Activated T-helper 2 cell treated with anti-CD3 and anti-CD28 coated beads, Interferon-gamma antibody, Interleukin-2, Interleukin-4, amounts not matched to agents 10 μg/mL and 5 μg/mL and 100 μg/mL, durations not matched to agents 14 hours and 24 hours and 36 hours (primary cell): ENCODE results near the gene AP3M1. TPM values are rescaled to one million over a fixed set of nuclear protein-coding genes. Genes with fewer than 3 reads are reported as not detected.
A peak's percentile ranks its signal among the peaks of the same experiment; 100 is the strongest.

Experiments used
- DNase-seq: peaks from one replicate; pipeline ENCODE4 v3.0.0; 2021; ENCODE audit warnings: low spot score
- H3K27ac Mint-ChIP-seq: one replicate; pipeline ENCODE4 v1.8.0; 2021; ENCODE audit warnings: mixed read lengths
- H3K27me3 Mint-ChIP-seq: one replicate; pipeline ENCODE4 v1.8.0; 2021; ENCODE audit warnings: low read depth, mixed read lengths
- H3K36me3 Mint-ChIP-seq: one replicate; pipeline ENCODE4 v1.8.0; 2021; ENCODE audit warnings: low read depth, mixed read lengths
- H3K4me1 Mint-ChIP-seq: one replicate; pipeline ENCODE4 v1.8.0; 2021; ENCODE audit warnings: low read depth, mixed read lengths
- H3K4me3 Mint-ChIP-seq: one replicate; pipeline ENCODE4 v1.8.0; 2021; ENCODE audit warnings: low read depth, mild to moderate bottlenecking, moderate library complexity, mixed read lengths
- H3K9me3 Mint-ChIP-seq: one replicate; pipeline ENCODE4 v1.8.0; 2021; ENCODE audit warnings: mixed read lengths
- intact Hi-C: fragments of 100-400 bp; cut with micrococcal nuclease; formaldehyde crosslinking; loops from one replicate; pipeline ENCODE4 v1.15.1; 2023
- total RNA-seq: library from RNA; stranded (reverse); gene quantifications from 2 replicates; pipeline ENCODE4 v1.2.3, GENCODE V29; 2022

Gene AP3M1
- total RNA-seq, 1 donor from 2014 or later: 46.9 TPM

- Mint-ChIP-seq H3K27me3 (no peaks in the 10 kb centered on the region), H3K27ac (peak overlapping the region; percentile 97), H3K36me3 (peaks cover 13% of the 10 kb centered on the region), H3K4me1 (peaks cover 43% of the 10 kb centered on the region), H3K9me3 (no peaks in the 10 kb centered on the region), H3K4me3 (peak overlapping the region; percentile 92)
- intact Hi-C loops: loop anchor here (1.0 to 5.0 kb wide), 4 partner anchors 14 to 936 kb away; partner anchors contain the start of genes ADK, KAT6B and SAMD8
- peak; percentile 96 for DNase-seq
These were observed 25.9 kb upstream of the AP3M1 start for GRCh38 chr10:74176380-74177139.

DNA sequence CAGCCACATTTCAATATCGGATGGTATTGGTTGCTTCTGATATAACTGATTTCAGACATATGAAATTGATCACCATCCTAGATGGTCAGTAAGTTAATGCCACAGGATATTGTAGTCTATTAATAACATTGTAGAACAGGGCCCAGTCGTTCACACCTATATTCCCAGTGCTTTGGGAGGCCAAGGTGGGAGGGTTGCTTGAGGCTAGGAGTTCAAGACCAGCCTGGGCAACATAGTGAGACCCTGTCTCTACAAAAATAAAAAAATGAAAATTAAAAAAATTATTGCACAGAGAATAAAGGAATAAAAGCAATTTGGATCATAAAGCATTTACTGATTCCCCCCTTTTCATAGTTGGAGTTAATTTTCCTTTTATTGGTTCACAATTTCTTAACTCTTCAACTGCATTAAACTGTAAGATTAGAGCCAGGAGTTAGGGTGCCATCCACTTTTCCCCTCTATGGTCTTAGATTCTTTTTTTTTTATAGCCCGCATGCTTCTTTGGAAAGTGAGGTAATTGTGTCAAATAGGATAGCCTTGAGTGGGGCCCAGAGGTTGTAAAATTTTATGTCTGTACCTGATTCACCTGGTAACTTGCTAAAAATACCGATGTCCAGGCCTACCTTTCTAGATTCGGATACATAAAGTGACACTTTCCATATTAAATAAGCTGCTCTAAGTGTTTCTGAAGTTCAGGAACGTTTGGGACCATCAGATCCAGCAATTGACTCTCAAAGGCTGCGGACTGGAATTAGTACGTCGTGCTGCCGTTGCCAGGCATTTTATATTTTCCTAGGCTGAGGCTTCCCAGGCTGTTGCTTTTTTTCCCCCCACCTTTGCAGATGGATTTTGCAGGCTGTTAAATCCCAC, 25.1 kb upstream of the AP3M1 start:
- Mint-ChIP-seq H3K4me1 (peaks cover 37% of the 10 kb centered on the region), H3K4me3 (peak overlapping the region; percentile 92), H3K9me3 (no peaks in the 10 kb centered on the region), H3K36me3 (peaks cover 13% of the 10 kb centered on the region), H3K27ac (peak overlapping the region; percentile 97), H3K27me3 (no peaks in the 10 kb centered on the region)
- intact Hi-C loops: loop anchor here (1.0 to 5.0 kb wide), 4 partner anchors 15 to 937 kb away; partner anchors contain the start of genes ADK, KAT6B and SAMD8
- DNase-seq: no peak

DNA sequence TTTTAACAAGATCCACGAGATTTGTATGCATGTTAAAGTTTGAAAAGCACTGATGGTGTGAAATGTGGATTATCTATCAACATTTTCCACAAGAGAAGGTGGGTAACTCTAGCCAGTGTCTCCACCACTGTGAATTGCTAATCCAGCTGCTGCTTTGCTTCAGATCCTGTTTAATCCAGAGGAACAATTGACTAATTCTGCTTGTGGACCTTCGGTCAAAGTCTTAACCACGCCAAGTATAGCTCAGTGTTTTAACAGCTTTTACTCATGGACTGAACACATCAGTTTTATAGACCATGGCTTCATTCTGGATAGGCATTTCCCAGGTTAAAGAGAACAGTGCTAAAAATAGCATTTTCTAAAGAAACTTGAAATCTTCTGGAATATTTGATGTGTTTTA, 23.9 kb upstream of the AP3M1 start:
- no peak overlapping the region for H3K4me3 Mint-ChIP-seq
- peaks cover 10% of the 10 kb centered on the region for H3K36me3 Mint-ChIP-seq
- no peaks in the 10 kb centered on the region for H3K9me3 Mint-ChIP-seq
- H3K27ac Mint-ChIP-seq: no peak overlapping the region
- H3K4me1 Mint-ChIP-seq: peaks cover 32% of the 10 kb centered on the region
- DNase-seq: no peak
- H3K27me3 Mint-ChIP-seq: no peaks in the 10 kb centered on the region
- intact Hi-C loops: no loop called here

DNA sequence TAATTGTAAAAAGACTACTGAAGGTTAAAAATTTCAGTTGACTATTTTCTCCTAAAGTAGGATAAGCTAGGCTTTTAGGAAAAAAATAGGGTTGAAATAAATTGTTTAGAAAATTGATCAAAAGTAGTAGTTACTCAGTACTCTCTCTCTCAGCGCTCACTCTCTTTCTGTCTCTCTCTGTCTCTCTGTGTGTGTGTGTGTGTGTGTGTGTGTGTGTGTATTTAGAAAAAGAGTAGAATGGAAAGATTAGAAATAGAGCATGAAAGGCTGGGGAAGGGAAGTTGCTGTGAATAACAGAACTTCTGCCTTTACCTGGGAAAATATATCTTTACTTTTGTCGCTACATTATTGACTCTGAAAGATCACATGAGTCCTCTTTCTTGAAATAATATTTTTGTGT, 21.0 kb upstream of the AP3M1 start:
- no peak for DNase-seq
- Mint-ChIP-seq H3K4me3 (no peak overlapping the region), H3K4me1 (peaks cover 19% of the 10 kb centered on the region), H3K36me3 (no peaks in the 10 kb centered on the region), H3K9me3 (no peaks in the 10 kb centered on the region), H3K27me3 (no peaks in the 10 kb centered on the region), H3K27ac (no peak overlapping the region)
- intact Hi-C loops: no loop called here

- no peaks in the 10 kb centered on the region for H3K27me3 Mint-ChIP-seq
- H3K27ac Mint-ChIP-seq: no peak overlapping the region
- intact Hi-C loops: no loop called here
- no peak for DNase-seq
- H3K4me3 Mint-ChIP-seq: no peak overlapping the region
- peaks cover 24% of the 10 kb centered on the region for H3K4me1 Mint-ChIP-seq
- no peaks in the 10 kb centered on the region for H3K9me3 Mint-ChIP-seq
- H3K36me3 Mint-ChIP-seq: peaks cover 5% of the 10 kb centered on the region
These were observed 16.8 kb upstream of the AP3M1 start for GRCh38 chr10:74167443-74167842.

DNA sequence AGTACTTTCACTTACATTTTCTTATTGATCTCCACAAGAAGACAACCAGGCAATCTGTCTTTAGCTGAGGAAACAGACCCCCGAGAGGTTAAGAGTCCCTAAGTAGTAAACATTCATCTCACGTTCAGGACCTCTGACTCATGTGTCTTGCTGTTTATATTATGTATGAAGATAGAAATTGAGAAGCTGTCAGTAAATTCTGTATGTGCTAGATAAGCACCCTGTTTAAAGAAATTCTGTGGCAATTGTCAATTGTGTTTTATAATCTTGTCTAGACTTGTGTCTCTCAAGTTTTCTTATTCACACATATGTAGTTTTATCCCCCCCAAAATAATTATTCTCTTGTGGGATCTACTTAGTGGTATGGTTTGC, 14.9 kb upstream of the AP3M1 start:
- H3K27ac Mint-ChIP-seq: no peak overlapping the region
- peaks cover 9% of the 10 kb centered on the region for H3K36me3 Mint-ChIP-seq
- no peak overlapping the region for H3K4me3 Mint-ChIP-seq
- H3K27me3 Mint-ChIP-seq: no peaks in the 10 kb centered on the region
- H3K9me3 Mint-ChIP-seq: no peaks in the 10 kb centered on the region
- peaks cover 21% of the 10 kb centered on the region for H3K4me1 Mint-ChIP-seq
- intact Hi-C loops: no loop called here
- DNase-seq: no peak

DNA sequence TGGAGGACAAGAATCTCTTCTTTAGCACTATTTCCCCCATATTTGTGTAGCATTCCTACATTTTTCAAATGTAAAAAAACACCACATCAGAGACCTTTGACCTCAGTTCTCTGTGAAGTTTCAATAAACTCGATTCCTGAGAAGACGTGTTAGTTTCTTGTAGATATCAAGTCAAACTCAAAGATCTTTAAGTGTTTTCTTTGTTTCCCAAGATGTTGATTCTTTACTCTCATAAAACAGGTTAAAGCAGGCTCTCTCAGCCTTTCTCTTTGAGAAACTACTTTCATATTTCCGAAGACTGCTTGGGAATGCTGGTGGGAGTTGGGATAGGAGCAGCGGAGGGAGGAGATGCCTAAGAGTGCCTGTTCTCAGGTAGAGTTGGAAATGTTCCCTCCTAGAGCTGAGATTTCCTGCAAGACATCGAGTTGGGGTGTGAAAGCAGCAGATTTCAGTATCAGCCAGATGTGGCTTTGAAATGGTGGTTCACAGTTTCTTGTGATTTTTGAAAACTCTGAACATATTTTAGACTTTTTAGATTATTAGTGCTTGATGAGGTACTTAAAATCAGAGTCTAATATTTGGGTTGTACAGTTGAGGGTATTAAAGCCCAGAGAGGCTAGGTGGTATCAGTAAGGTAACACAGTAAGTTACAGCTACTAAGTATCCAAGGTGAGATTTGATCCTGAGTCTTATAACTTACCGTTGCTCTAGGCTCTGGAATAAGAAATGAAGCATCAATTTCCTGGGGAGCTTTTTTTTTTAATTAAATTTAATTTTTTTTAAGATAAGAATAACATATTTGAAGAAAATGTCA, 14.3 kb upstream of the AP3M1 start:
- Mint-ChIP-seq H3K4me1 (peaks cover 21% of the 10 kb centered on the region), H3K4me3 (no peak overlapping the region), H3K27me3 (no peaks in the 10 kb centered on the region), H3K27ac (no peak overlapping the region), H3K9me3 (no peaks in the 10 kb centered on the region), H3K36me3 (peaks cover 10% of the 10 kb centered on the region)
- DNase-seq: no peak
- intact Hi-C loops: no loop called here

DNA sequence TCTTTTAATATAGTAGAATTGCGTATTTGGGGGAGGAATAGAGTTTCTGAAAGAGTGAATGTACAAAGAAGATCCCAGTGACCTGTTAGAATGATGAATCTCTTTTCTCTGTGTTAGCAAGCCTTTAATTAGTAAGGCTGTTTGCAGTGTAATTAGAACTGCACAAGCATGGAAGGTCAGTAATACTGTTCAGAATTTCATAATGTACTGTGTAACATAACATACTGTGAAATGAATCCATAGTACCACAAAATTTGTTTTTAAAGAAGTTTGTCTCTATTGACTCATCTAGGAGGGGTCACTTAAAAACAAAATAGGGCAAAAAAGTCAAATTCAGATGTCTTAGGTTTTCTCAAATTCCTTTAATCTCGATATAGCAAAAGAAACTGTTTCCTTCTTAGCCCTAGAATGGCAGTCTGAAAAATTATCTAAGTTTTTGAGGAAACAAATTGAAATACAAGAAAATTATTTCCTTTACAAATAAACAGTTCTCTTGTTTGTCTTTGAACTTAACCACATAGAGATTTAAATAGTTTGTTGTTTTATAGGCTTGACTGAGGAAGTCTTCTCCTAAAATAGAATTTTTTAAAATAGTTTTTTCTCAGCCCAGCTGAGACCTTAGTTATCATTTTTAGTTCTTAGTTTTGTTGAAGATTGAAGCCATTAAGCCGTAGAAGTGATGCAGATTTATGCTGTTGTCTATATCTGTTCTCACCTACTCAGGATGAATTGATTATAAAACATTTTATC, 12.9 kb upstream of the AP3M1 start:
- no peak for DNase-seq
- Mint-ChIP-seq H3K27ac (no peak overlapping the region), H3K36me3 (peaks cover 13% of the 10 kb centered on the region), H3K4me3 (no peak overlapping the region), H3K27me3 (no peaks in the 10 kb centered on the region), H3K9me3 (no peaks in the 10 kb centered on the region), H3K4me1 (peaks cover 14% of the 10 kb centered on the region)
- intact Hi-C loops: no loop called here

GRCh38 chr10:74160013-74160412, 9.4 kb upstream of the AP3M1 start:
- no peak overlapping the region for H3K27ac Mint-ChIP-seq
- peaks cover 17% of the 10 kb centered on the region for H3K36me3 Mint-ChIP-seq
- no peak overlapping the region for H3K4me3 Mint-ChIP-seq
- no peaks in the 10 kb centered on the region for H3K9me3 Mint-ChIP-seq
- peaks cover 16% of the 10 kb centered on the region for H3K4me1 Mint-ChIP-seq
- no peak for DNase-seq
- intact Hi-C loops: no loop called here
- H3K27me3 Mint-ChIP-seq: no peaks in the 10 kb centered on the region

GRCh38 chr10:74156919-74157289, 6.3 kb upstream of the AP3M1 start:
- intact Hi-C loops: loop anchor here (10.0 kb wide), 1 partner anchor 1078 kb away; the partner anchor contains the start of gene COMTD1
- H3K4me1 Mint-ChIP-seq: peaks cover 23% of the 10 kb centered on the region
- H3K36me3 Mint-ChIP-seq: peaks cover 8% of the 10 kb centered on the region
- DNase-seq: no peak
- H3K27me3 Mint-ChIP-seq: no peaks in the 10 kb centered on the region
- no peak overlapping the region for H3K27ac Mint-ChIP-seq
- no peaks in the 10 kb centered on the region for H3K9me3 Mint-ChIP-seq
- no peak overlapping the region for H3K4me3 Mint-ChIP-seq

- peaks cover 5% of the 10 kb centered on the region for H3K36me3 Mint-ChIP-seq
- intact Hi-C loops: loop anchor here (5.0 to 10.0 kb wide), 3 partner anchors 39 to 1081 kb away; partner anchors contain the start of gene COMTD1
- H3K9me3 Mint-ChIP-seq: no peaks in the 10 kb centered on the region
- no peaks in the 10 kb centered on the region for H3K27me3 Mint-ChIP-seq
- no peak overlapping the region for H3K27ac Mint-ChIP-seq
- H3K4me1 Mint-ChIP-seq: peaks cover 23% of the 10 kb centered on the region
- H3K4me3 Mint-ChIP-seq: no peak overlapping the region
- DNase-seq: no peak
These were observed 3.0 kb upstream of the AP3M1 start for GRCh38 chr10:74153676-74154075.

DNA sequence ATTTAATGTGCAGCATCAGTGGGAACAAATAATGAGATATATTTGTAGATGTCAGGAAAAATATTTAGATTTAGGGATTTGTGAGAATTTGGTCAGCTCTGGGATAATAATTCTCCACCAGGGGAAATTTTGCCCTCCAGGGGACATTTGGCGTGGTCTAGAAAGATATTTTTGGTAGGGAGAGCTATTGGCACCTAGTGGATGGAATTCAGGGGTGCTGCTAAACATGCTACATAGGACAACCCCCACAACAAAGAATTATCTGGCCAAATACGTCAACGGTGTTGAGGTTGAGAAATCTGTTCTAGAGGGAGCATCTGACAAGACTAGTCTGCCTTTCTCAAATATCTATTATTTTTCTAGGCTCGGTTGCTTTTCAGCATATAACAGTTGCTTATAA, 2.5 kb upstream of the AP3M1 start:
- no peaks in the 10 kb centered on the region for H3K27me3 Mint-ChIP-seq
- no peak overlapping the region for H3K4me3 Mint-ChIP-seq
- no peaks in the 10 kb centered on the region for H3K9me3 Mint-ChIP-seq
- H3K27ac Mint-ChIP-seq: no peak overlapping the region
- H3K4me1 Mint-ChIP-seq: peaks cover 25% of the 10 kb centered on the region
- no peak for DNase-seq
- intact Hi-C loops: loop anchor here (5.0 to 10.0 kb wide), 3 partner anchors 39 to 1082 kb away; partner anchors contain the start of gene COMTD1
- peaks cover 7% of the 10 kb centered on the region for H3K36me3 Mint-ChIP-seq
